Measurements from ENCODE around the gene AKAP17A.

Gene AKAP17A

GRCh38 chrX:1582686-1583437 is 8.5 kb upstream of the AKAP17A start:
- DNase-seq (ENCODE audit: low read depth in 2 of 2), result peak; percentile 37 to 56

DNA sequence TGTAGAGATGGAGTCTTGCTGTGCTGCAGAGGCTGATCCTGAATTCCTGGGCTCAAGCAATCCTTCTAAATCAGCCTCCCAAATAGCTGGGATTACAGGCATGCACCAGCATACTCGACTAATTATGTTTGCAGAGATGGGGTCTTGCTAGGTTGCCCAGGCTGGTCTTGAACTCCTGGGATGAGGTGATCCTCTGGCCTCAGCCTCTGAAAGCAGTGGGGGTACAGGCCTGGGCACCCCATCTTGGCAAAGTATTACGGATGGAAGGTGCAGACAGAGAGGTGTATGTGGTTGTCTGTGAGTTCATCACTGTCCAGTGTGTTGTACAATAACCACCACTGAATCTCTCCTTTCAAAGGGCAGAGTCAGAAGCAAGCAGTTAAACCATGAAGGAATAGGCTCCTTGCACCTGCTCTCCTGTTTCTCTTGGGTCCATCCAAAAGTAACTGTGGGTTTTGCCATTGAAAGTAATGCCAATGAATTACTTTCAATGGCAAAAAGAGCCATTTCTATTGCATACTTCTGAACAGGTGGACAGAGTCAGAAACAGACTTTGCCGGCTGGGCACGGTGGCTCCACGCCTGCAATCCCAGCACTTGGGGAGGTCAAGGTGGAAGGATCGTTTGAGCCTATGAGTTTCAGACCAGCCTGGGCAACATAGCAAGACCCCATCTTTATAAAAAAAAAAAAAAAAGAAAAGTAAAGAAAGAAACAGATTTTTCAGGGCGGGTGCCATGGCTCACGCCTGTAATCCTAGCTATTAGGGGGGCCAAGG is 7.0 kb upstream of the AKAP17A start:
- DNase-seq (ENCODE audit: low read depth in 2 of 2), result no peak

- DNase-seq (ENCODE audit: low read depth in 2 of 2), result no peak
These were observed 4.2 kb upstream of the AKAP17A start for GRCh38 chrX:1587161-1587560.

DNA sequence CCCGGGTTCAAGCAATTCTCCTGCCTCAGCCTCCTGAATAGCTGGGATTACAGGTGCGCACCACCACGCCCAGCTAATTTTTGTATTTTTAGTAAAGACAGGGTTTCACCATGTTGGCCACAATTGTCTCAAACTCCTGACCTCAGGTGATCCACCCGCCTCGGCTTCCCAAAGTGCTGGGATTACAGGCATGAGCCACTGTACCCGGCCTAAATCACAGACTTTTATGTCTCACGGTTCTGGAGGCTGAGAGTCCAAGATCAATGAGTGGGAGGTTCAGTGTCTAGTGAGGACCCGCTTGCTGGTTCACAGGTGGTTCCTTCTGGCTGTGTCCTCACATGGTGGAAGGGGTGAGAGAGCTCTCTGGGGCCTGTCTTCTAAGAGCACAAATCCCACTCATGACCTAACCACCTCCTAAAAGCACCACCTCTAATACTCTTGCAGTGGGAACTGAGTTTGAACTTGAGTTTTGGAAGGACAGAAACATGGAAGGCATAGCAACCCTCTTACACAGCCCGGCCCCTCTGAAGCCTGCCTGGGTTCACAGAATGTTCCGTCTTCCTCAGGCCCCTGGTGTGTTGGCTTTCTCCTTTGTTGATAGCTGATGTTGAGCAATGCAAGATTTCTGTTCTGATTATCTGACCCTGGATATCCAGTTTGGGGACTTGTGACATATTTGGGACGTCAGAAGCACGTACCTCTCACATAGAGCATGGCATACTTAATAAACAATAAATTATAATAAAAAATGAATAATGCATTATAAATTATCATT is 1.9 kb upstream of the AKAP17A start:
- no peak for DNase-seq (ENCODE audit: low read depth in 2 of 2)

- DNase-seq (ENCODE audit: low read depth in 2 of 2), result no peak
These were observed 562 bp downstream of the AKAP17A start for GRCh38 chrX:1591863-1592469.

- DNase-seq (ENCODE audit: low read depth in 2 of 2), result no peak
These were observed 1.2 kb downstream of the AKAP17A start for GRCh38 chrX:1592470-1593142.

GRCh38 chrX:1593286-1594271 is 2.2 kb downstream of the AKAP17A start:
- no peak for DNase-seq (ENCODE audit: low read depth in 2 of 2)

GRCh38 chrX:1595711-1596060 is 4.3 kb downstream of the AKAP17A start:
- no peak for DNase-seq (ENCODE audit: low read depth in 2 of 2)

DNA sequence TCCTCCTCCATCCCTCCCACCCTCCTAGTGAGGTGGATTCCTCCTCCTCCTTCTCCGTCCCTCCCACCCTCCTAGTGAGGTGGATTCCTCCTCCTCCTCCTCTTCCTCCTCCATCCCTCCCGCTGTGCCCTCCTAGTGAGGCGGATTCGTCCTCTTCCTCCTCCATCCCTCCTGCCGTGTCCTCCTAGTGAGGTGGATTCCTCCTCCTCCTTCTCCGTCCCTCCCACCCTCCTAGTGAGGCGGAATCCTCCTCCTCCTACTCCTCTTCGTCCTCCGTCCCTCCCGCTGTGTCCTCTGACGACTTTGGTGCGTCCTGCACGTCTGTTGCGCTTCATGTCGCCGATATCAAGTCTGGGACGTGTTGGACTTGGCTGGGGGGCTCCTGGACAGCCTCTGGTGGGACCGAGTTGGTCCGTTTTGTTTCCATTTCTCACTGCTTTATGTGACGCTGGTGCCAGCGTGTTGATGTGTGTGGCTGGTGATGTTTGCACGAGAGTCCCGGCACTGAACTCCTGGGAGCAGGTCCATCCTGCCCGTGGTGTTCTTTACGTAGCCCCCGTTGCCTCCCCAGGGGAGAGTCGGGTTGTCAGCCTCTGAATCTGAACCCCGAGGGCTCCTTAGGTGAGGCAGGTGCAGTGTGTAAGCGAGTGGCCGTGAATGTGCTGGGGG is 5.4 kb downstream of the AKAP17A start:
- DNase-seq (ENCODE audit: low read depth in 2 of 2), result no peak

DNA sequence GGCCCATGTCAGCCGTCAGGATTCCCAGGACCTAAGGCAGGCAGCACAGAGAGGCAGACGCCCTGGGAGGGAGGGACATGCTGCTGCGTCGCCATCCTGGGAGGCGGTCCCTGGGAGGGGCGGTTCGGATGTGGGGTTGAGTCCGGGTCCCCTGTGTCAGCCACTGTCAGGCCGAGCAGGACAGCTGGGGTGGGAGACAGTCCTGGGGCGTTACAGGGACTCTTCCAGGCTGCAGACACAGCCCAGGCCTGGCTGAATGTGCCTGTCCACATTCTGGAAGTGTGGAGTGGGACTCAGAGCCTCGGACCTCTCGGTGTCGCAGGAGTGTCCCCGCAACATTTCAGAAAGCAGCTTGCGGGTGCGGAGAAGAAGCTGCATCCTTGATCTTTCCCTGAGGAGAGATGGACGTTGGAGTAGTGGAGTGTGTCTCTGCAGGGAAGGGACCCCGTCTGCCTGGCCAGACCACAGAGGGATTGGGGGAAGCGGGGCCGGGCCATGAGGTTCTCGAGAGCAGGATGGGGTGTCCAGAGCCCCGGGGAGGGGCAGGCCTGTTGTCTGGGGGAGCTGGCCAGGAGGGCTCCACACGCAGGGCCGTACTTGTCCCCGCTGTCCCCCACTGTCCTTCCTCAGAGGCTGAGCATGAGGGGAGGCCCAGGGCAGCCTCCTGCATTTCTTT is 6.1 kb downstream of the AKAP17A start:
- DNase-seq (ENCODE audit: low read depth in 2 of 2), result no peak

- no peak for DNase-seq (ENCODE audit: low read depth in 2 of 2)
These were observed 6.8 kb downstream of the AKAP17A start for GRCh38 chrX:1598021-1598875.

GRCh38 chrX:1598876-1599790 is 7.7 kb downstream of the AKAP17A start:
- DNase-seq (ENCODE audit: low read depth in 2 of 2), result no peak

- no peak for DNase-seq (ENCODE audit: low read depth in 2 of 2)
These were observed 8.5 kb downstream of the AKAP17A start for GRCh38 chrX:1599791-1600405.

DNA sequence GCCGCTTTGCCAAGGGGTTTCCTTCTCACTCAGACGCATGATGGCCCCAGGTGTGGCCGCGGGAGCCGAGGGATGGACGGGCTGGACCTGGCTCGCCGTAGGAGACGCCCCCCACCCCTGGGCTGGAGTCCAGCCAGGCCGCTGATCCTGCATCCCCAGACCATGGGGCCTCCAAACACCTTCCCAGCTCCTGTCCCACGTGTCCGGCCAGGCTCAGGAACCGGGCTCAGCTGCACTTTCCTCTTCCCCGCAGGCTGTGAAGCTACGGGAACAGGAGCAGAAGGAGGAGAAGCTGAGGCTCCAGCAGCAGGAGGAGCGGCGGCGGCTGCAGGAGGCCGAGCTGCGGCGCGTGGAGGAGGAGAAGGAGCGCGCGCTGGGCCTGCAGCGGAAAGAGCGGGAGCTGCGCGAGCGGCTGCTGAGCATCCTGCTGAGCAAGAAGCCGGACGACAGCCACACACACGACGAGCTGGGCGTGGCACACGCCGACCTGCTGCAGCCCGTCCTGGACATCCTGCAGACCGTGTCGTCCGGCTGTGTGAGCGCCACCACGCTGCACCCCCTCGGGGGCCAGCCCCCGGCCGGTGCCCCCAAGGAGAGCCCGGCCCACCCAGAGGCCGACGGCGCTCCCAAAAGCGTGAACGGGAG is 9.1 kb downstream of the AKAP17A start:
- no peak for DNase-seq (ENCODE audit: low read depth in 2 of 2)

- DNase-seq (ENCODE audit: low read depth in 2 of 2), result no peak
These were observed 9.8 kb downstream of the AKAP17A start for GRCh38 chrX:1601051-1601767.

- DNase-seq (ENCODE audit: low read depth in 2 of 2), result no peak
These were observed 10.3 kb downstream of the AKAP17A start for GRCh38 chrX:1601768-1602085.

All from stimulated activated CD4-positive, alpha-beta T cell treated with anti-CD3 and anti-CD28 coated beads, Interleukin-4, amount 100 ng/mL, for 48 hours (primary cell).